Body of pancreas (tissue), 4 donors: ENCODE measurements around the gene SKAP1. TPM values are rescaled to one million over a fixed set of nuclear protein-coding genes. Genes with fewer than 3 reads are reported as not detected.
A peak's percentile ranks its signal among the peaks of the same experiment; 100 is the strongest.

Source experiments
- ATAC-seq: fragments of 150-250 bp; one replicate; pipeline ENCODE4 v1.9.1; 2016
- DNase-seq, 4 donors: peaks; one replicate each; pipeline ENCODE4 v3.0.0-alpha.2; 2019
- H3K27ac ChIP-seq, 4 donors: fragments of 200-600 bp; sonication (generic); 1 replicate in 3 of 4; 2 replicates in 1 of 4; pipeline versions ENCODE4 v1.5.1 to v1.6.1; 2016 to 2019; ENCODE audit warnings: mild to moderate bottlenecking in 1 of 4, mixed read lengths in 1 of 4, moderate library complexity in 1 of 4
- H3K27me3 ChIP-seq, 2 donors: fragments of 200-600 bp; sonication (generic); one replicate each; pipeline ENCODE4 v1.6.0; 2016; ENCODE audit warnings: mild to moderate bottlenecking in 1 of 2
- H3K36me3 ChIP-seq, 2 donors: fragments of 200-600 bp; sonication (generic); replicated peaks in 1 of 2; 2 replicates each; pipeline ENCODE4 v1.5.1; 2016; ENCODE audit warnings: low read depth in 2 of 2; ENCODE audit not compliant: insufficient read depth in 1 of 2
- H3K4me1 ChIP-seq: fragments of 200-600 bp; sonication (generic); one replicate; pipeline ENCODE4 v1.6.0; 2016
- H3K4me3 ChIP-seq, 2 donors: fragments of 200-600 bp; sonication (generic); 1 replicate in 1 of 2; 2 replicates in 1 of 2; pipeline ENCODE4 v1.5.1; 2016 to 2019
- H3K9me3 ChIP-seq, 3 donors: fragments of 200-600 bp; sonication (generic); 1 replicate in 2 of 3; 2 replicates in 1 of 3; pipeline ENCODE4 v1.5.1; 2016
- POLR2A ChIP-seq, 3 donors: fragments of 450-650 bp; IDR thresholded peaks; one replicate each; pipeline ENCODE4 v1.6.1; 2016; ENCODE audit warnings: antibody characterized with exemption in 3 of 3, mild to moderate bottlenecking in 2 of 3
- WGBS, 2 donors: methylation state at CpG; one replicate each; pipeline ENCODE4 v1.1.5; 2017; 5-methylcytosine and 5-hydroxymethylcytosine counted together
- intact Hi-C: fragments of 100-400 bp; cut with DNase I; formaldehyde crosslinking; loops from one replicate; pipeline ENCODE4 v1.15.1; 2023
- total RNA-seq, 2 donors: library from RNA; depleted of rRNA; stranded (reverse); fragments of >200 nt; gene quantifications; one replicate each; pipeline ENCODE4 v1.1.0, GENCODE V29; 2016
- TF ChIP-seq, protein P1 (sequence below), 7 experiments: fragments of 450-650 bp in 4 of 7; fragments of 200-600 bp in 3 of 7; sonication (generic) in 3 of 7; IDR thresholded peaks; one replicate each; pipeline ENCODE4 v1.5.1; 2016 to 2019; ENCODE audit warnings: antibody characterized with exemption in 7 of 7

Gene SKAP1
- total RNA-seq, 2 donors from 2014 or later = 0.78 to 4.0 TPM

DNA sequence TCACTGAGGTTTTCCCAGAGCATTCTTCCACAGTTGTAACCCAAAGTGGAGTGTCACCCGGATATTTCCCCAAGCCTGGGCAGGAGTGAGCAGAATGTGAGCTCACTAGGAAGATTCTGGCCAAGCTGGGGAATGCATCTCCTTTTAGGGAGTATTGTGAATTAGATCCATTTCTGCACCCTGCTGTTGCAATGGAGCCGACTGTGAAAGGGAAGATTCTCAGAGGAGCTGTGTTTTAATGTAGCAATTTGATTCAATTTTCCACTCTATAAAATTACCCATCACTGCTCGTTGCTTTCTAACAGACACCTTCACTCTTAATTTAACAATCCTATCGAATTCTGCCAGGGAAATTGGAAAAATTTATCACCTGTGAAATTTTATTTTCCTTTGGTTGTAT lies 251.7 kb downstream of the SKAP1 start:
- Histone ChIP-seq H3K9me3 (no peaks in the 10 kb centered on the region), H3K36me3 (no peaks in the 10 kb centered on the region), H3K4me1 (no peaks in the 10 kb centered on the region), H3K27me3 (no peaks in the 10 kb centered on the region), H3K27ac (no peak overlapping the region), H3K4me3 (no peak overlapping the region)
- DNase-seq = no peak
- intact Hi-C loops = no loop called here
- ATAC-seq = no peak
- no peak for TF ChIP-seq POLR2A (IDR thresholded peaks at IDR 0.05)
- TF ChIP-seq, protein P1, sequence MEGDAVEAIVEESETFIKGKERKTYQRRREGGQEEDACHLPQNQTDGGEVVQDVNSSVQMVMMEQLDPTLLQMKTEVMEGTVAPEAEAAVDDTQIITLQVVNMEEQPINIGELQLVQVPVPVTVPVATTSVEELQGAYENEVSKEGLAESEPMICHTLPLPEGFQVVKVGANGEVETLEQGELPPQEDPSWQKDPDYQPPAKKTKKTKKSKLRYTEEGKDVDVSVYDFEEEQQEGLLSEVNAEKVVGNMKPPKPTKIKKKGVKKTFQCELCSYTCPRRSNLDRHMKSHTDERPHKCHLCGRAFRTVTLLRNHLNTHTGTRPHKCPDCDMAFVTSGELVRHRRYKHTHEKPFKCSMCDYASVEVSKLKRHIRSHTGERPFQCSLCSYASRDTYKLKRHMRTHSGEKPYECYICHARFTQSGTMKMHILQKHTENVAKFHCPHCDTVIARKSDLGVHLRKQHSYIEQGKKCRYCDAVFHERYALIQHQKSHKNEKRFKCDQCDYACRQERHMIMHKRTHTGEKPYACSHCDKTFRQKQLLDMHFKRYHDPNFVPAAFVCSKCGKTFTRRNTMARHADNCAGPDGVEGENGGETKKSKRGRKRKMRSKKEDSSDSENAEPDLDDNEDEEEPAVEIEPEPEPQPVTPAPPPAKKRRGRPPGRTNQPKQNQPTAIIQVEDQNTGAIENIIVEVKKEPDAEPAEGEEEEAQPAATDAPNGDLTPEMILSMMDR (IDR thresholded peaks at IDR 0.05) = no peak
- WGBS, 2 donors = 84 to 85% methylated on average over 4 of the region's 4 CpGs

DNA sequence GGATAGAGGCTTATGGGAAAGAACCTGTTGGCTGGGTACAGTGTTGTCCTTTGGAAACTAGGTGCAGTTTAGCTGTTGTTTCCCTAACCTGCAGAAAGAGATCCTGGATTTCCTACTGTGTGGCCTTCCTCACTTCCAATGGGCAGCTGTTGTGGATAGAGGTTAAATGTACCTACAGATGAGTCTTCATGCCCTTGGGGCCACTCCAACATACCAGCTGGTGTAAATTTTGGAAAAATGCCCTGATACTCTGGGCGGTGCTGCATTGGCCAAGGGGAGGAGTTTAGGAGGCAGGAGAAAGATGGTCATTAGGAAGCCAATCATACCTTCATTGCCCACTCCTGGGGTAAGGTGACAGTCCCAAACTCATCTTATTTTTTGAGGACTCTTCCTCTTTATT lies 252.2 kb downstream of the SKAP1 start:
- Histone ChIP-seq H3K36me3 (no peaks in the 10 kb centered on the region), H3K27ac (no peak overlapping the region), H3K4me3 (no peak overlapping the region), H3K9me3 (no peaks in the 10 kb centered on the region), H3K27me3 (no peaks in the 10 kb centered on the region), H3K4me1 (no peaks in the 10 kb centered on the region)
- peak in 2 of 4 donors; percentile 9 to 18 for DNase-seq
- no peak for ATAC-seq
- WGBS, 2 donors = 24 to 47% methylated on average over 1 of the region's 1 CpG
- intact Hi-C loops = no loop called here
- no peak for TF ChIP-seq POLR2A (IDR thresholded peaks at IDR 0.05)
- TF ChIP-seq, protein P1 (IDR thresholded peaks at IDR 0.05) = no peak

DNA sequence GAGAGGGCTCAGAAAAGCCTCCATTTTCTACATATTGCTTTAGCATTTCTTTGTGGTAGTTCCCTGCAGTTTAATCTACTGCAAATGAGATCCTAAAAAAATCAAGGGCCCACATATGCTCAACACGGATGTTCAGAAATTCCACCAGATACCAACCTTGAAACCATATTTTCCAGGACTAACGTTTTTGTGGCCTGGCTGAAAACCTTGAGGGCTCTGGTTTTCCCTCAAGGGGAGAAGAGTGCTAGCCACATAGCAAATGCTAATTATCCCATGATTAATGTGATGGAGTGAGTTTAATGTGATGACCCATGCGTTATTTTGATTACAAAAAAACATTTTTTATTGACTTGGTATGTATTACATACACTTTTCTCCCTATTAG lies 253.6 kb downstream of the SKAP1 start:
- no peaks in the 10 kb centered on the region for H3K36me3 ChIP-seq
- intact Hi-C loops = no loop called here
- 79 to 84% methylated on average over 3 of the region's 3 CpGs for WGBS, 2 donors
- DNase-seq = no peak
- H3K4me3 ChIP-seq = no peak overlapping the region
- H3K9me3 ChIP-seq = no peaks in the 10 kb centered on the region
- H3K27me3 ChIP-seq = no peaks in the 10 kb centered on the region
- H3K27ac ChIP-seq = no peak overlapping the region
- no peak for TF ChIP-seq POLR2A (IDR thresholded peaks at IDR 0.05)
- TF ChIP-seq, protein P1 (IDR thresholded peaks at IDR 0.05) = no peak
- H3K4me1 ChIP-seq = no peaks in the 10 kb centered on the region
- no peak for ATAC-seq

DNA sequence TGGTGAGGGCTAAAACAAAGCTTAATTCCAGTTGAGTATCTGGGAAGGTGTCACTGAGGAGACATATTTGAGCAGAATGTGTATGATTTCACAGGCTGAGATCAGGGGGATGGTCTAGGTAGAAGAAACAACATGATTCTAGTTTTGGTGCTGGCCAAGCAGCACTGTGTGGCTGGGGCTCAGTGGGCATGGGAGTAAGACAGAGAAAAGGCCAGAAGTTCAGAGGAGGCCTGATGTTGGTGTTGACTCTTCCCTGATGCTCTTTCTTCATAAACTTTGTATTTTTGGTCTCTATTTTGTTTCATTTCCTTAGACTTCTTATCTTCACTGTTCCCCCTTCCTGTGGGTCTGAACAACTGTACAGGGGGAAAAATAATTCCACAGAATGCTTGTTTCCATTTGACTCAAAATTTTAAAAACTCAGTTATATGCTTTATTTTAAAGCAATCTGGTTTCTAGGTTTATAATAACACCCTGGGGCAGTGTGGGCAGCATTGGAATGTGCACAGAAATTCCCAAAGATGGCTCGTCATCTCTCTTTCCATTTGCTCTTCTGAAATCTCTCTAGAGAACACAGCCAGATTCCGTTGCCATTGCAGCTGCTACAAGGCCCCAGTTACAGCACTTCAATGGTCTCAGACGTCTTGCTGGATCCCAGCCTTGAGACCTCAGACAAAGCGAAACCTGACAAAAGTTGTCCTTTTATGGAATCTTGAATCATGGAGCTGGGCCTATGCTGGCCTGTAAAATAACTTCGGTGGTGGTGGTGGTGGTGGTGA lies 254.1 kb downstream of the SKAP1 start:
- H3K9me3 ChIP-seq = no peaks in the 10 kb centered on the region
- H3K27ac ChIP-seq = no peak overlapping the region
- H3K27me3 ChIP-seq = no peaks in the 10 kb centered on the region
- intact Hi-C loops = no loop called here
- H3K4me1 ChIP-seq = no peaks in the 10 kb centered on the region
- no peaks in the 10 kb centered on the region for H3K36me3 ChIP-seq
- DNase-seq = no peak
- no peak for TF ChIP-seq POLR2A (IDR thresholded peaks at IDR 0.05)
- TF ChIP-seq, protein P1 (IDR thresholded peaks at IDR 0.05) = no peak
- no peak for ATAC-seq
- 90 to 94% methylated on average over 5 of the region's 5 CpGs for WGBS, 2 donors
- H3K4me3 ChIP-seq = no peak overlapping the region
